Inflammatory macrophage treated with lipopolysaccharide for 1 hour (primary cell): ENCODE measurements around the gene COX7C.
A peak's percentile ranks its signal among the peaks of the same experiment; 100 is the strongest.
"Not testable (repeated sequence)": the region's sequence is repeated elsewhere in the genome, so short reads cannot be mapped to it uniquely, and the experiment has no call there.

Experiments used
- DNase-seq, 2 donors: peaks; one replicate each; pipeline ENCODE4 v3.0.0-alpha.2; 2020 to 2022

COX7C gene, protein sequence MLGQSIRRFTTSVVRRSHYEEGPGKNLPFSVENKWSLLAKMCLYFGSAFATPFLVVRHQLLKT

GRCh38 chr5:86617756-86618576 is at the start of gene COX7C:
TSS of gene COX7C (plus strand) at chr5:86617941. CDS start at chr5:86618056, 115 bp downstream.
- DNase-seq, result peak; percentile 93 to 98

DNA sequence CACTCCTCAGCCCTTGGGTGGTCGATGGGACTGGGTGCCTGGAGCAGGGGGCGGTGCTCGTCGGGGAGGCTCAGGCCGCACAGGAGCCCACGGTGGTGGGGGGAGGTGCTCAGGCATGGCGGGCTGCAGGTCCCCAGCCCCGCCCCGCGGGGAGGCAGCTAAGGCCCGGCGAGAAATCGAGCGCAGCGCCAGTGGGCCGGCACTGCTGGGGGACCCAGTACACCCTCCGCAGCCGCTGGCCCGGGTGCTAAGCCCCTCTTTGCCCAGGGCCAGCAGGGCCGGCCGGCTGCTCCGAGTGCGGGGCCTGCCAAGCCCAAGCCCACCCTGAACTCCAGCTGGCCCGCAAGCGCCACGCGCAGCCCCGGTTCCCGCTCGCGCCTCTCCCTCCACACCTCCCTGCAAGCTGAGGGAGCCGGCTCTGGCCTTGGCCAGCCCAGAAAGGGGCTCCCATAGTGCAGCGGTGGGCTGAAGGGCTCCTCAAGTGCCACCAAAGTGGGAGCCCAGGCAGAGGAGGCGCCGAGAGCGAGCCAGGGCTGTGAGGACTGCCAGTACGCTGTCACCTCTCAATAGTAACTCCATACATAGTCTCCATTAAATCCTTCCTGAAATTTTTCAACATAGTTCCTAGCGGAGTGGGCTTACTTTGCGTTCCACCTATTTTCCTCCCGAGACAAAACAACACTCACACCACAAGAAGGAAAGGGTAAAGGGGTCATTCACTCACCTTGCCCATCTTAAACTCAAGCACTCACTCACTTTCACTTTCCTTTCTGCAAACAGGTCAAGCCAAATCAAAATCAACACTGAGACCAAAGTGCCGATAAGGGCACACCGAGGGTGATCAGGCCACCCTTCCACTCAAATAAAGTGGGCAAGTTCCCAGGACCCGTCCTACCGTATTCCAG is 48.0 kb upstream of the COX7C start:
- not testable (repeated sequence) for DNase-seq

- DNase-seq, result no peak
These were observed 47.2 kb upstream of the COX7C start for GRCh38 chr5:86570427-86571083.

DNA sequence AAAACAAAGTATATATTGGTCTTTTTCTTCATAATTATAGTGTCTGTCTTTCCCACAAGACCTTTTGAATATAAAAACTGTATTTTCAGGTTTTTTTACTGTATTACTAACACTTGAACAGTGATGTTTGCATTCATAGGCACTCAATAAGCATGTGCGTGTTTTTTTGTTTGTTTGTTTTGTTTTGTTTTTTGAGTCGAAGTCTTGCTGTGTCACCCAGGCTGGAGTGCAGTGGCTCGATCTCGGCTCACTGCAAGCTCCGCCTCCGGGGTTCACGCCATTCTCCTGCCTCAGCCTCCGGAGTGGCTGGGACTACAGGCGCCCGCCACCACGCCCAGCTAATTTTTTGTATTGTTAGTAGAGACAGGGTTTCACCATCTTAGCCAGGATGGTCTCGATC is 46.6 kb upstream of the COX7C start:
- DNase-seq, result not testable (repeated sequence)

DNA sequence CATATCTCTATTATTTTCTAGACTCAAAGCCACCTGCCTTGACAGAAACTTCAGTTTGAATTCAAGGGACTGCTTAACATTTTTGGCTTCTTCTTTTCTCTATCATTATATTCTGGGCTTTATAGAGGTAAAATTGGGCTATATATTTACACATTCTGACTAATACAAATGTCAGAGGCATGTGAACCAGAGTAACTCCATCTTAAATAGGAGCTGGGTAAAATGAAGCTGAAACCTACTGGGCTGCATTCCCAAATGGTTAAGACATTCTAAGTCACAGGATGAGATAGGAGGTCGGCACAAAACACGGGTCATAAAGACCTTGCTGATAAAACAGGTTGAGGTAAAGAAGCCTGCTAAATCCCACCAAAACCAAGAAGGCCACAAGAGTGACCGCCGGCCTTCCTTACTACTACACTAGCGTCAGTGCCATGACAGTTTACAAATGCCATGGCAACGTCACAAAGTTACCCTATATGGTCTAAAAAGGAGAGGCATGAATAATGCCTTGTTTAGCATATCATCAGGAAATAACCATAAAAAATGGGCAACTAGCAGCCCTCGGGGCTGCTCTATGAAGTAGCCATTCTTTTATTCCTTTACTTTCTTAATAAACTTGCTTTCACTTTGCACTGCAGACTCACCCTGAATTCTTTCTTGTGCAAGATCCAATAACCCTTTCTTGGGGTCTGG is 44.8 kb upstream of the COX7C start:
- no peak for DNase-seq

- DNase-seq, result no peak
These were observed 38.2 kb upstream of the COX7C start for GRCh38 chr5:86579502-86579901.

GRCh38 chr5:86596476-86596875 is 21.3 kb upstream of the COX7C start:
- DNase-seq, result no peak

DNA sequence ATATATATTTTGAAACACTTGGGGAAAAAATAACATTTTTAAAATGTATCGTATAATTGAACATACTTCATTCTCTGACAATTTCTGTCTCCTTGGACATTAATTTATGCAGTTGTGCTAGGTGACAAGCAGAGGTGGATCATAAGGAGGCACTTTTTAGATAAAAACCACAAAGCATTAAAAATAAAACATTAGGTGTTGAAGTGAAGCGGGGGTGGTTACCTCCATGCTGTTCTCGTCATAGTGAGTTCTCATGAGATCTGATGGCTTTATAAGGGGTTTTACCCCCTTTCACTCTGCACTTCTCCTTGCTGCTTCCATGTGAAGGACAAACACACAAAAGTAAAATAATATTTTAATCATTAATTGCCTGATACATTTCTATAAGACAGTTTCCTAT is 11.9 kb upstream of the COX7C start:
- no peak for DNase-seq

GRCh38 chr5:86613455-86613854 is 4.3 kb upstream of the COX7C start:
- DNase-seq, result no peak

GRCh38 chr5:86617309-86617755 is 409 bp upstream of the COX7C start:
- DNase-seq, result no peak

- DNase-seq, result no peak
These were observed 6.2 kb downstream of the COX7C start for GRCh38 chr5:86623785-86624483.

GRCh38 chr5:86625148-86625547 is 7.4 kb downstream of the COX7C start:
- DNase-seq, result no peak

GRCh38 chr5:86626149-86626548 is 8.4 kb downstream of the COX7C start:
- DNase-seq, result no peak

- DNase-seq, result no peak
These were observed 13.4 kb downstream of the COX7C start for GRCh38 chr5:86631165-86631564.

- no peak for DNase-seq
These were observed 23.3 kb downstream of the COX7C start for GRCh38 chr5:86640998-86641397.

GRCh38 chr5:86644843-86645242 is 27.1 kb downstream of the COX7C start:
- no peak for DNase-seq

DNA sequence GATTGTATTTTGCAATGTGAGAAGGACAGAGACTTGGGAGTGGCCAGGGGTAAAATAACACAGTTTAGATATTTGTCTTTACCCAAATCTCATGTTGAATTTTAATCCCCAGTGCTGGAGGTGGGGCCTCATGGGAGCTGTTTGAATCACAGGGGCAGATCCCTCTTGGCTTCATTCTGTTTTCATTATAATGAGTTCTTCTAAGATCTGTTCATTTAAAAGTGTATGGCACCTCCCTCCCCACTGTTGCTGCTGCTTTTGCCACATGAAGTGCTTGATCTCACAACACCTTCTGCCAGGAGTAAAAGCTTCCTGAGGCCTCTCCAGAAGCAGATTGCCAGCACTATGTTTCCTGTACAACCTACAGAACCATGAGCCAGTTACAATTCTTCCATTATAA is 28.1 kb downstream of the COX7C start:
- no peak for DNase-seq

GRCh38 chr5:86646671-86647070 is 28.9 kb downstream of the COX7C start:
- no peak for DNase-seq

DNA sequence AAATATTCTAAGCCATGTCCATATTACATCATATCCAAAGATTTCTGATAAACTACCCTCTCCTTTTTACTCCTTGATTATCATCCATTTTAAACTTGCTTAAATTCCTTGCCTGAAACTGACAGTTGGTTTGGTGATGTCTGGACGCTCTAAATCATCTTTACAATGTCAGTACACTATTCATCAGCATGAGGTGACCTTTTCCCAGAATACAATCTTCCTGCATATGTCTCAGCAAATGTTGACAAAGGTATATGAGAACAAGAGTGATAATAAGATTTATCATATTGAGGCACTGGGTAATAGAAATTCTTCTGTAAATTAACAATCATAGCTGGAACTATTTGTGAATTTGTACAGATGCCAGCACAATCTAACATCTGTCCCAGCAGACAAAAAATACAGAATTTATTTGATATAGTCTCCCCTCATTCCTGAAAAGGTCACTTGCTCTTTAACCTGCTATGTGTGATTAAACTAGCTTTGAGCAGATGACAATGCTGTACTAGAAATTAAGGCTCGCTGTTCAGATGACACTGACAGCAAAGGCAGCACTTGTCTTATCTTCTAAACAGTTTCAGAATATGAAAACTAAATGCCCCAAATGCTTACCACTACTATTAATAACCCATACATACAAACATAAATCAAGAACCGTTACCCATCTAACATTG is 32.2 kb downstream of the COX7C start:
- DNase-seq, result no peak

DNA sequence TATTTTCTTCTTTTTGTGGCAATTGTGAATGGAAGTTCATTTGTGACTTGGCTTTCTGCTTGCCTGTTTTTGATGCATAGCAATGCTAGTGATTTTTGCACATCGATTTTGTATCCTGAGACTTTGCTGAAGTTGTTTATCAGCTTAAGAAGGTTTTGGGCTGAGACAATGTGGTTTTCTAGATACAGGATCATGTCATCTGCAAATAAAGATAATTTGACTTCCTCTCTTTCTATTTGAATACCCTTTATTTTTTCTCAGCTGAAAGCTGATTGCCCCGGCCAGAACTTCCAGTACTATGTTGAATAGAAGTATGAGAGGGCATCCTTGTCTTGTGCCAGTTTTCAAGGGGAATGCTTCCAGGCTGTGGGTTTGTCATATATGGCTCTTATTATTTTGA is 43.0 kb downstream of the COX7C start:
- not testable (repeated sequence) for DNase-seq

DNA sequence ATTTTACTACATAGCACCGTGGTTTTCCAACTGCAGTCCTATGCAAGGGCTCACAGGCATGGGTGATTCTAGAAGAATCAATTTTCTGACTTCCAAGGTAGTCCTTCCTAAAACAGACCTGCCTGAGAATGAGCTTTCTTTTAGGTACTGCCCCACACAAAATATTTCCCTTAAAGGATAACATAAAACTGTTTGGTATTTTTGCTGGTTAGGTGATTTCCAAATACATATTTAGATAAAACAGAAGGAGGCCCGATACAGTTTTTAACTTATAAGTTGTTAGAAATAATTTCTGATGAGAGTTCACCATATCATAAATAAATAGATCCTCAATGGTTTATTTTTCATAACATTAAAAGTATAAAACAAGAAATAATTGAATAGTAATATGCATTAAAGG is 46.4 kb downstream of the COX7C start:
- DNase-seq, result no peak
